ENCODE measurements around the gene FAM83D.

FAM83D gene, protein sequence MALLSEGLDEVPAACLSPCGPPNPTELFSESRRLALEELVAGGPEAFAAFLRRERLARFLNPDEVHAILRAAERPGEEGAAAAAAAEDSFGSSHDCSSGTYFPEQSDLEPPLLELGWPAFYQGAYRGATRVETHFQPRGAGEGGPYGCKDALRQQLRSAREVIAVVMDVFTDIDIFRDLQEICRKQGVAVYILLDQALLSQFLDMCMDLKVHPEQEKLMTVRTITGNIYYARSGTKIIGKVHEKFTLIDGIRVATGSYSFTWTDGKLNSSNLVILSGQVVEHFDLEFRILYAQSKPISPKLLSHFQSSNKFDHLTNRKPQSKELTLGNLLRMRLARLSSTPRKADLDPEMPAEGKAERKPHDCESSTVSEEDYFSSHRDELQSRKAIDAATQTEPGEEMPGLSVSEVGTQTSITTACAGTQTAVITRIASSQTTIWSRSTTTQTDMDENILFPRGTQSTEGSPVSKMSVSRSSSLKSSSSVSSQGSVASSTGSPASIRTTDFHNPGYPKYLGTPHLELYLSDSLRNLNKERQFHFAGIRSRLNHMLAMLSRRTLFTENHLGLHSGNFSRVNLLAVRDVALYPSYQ

DNA sequence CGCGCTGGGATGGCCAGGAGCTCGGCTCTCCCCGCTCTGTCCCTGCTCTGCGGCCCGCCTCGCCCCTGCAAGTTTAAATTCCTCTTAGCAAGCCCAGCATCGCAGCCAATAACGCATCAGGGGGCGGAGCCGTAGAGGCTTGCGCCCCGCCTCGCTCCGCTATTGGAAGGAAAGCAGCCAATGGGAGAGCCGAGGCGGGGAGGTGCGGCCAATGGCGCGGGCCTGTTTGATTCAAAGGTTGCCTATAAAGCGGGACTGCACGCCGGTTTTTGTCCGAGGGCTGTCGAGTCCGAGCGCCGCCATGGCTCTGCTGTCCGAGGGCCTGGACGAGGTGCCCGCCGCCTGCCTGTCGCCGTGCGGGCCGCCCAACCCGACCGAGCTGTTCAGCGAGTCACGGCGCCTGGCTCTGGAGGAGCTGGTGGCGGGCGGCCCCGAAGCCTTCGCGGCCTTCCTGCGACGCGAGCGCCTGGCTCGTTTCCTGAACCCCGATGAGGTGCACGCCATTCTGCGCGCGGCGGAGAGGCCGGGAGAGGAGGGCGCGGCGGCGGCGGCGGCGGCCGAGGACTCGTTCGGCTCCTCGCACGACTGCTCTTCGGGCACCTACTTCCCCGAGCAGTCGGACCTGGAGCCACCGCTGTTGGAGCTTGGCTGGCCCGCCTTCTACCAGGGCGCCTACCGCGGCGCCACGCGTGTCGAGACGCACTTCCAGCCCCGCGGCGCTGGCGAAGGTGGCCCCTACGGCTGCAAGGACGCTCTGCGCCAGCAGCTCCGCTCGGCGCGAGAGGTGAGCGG is at the start of gene FAM83D:
Gene FAM83D (plus strand): TSS at position 276 of the 792 bp plus-strand sequence. CDS start 26 bp downstream, at position 302.
- Mint-ChIP-seq H3K27ac (peak within 1 kb of the TSS; percentile 64), H3K9me3 (no peaks in the 10 kb centered on the region), H3K4me3 (peak within 1 kb of the TSS; percentile 87), H3K36me3 (ENCODE audit: low read depth) (peaks cover 4% of the 10 kb centered on the region), H3K27me3 (ENCODE audit: low read depth) (no peaks in the 10 kb centered on the region), H3K4me1 (ENCODE audit: low read depth) (peaks cover 26% of the 10 kb centered on the region)

DNA sequence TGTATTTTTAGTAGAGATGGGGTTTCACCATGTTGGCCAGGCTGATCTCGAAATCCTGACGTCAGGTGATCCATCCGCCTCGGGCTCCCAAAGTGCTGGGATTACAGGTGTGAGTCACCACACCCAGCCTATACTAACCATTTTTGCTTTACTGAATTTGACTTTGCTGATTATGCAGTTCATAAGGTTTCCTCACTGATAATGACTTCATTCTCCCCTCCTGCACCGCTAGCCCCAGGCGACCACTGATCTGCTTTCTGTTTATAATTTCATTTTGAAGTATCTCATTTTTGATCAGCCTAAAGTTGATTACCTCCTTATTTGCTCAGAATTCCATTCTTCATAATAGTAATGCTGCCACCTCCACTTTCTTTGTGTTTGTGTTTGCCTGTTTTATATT is 48.7 kb upstream of the FAM83D start:
- H3K9me3 Mint-ChIP-seq = no peaks in the 10 kb centered on the region
- H3K27ac Mint-ChIP-seq = peak overlapping the region; percentile 57
- peaks cover 34% of the 10 kb centered on the region for H3K36me3 Mint-ChIP-seq (ENCODE audit: low read depth)

DNA sequence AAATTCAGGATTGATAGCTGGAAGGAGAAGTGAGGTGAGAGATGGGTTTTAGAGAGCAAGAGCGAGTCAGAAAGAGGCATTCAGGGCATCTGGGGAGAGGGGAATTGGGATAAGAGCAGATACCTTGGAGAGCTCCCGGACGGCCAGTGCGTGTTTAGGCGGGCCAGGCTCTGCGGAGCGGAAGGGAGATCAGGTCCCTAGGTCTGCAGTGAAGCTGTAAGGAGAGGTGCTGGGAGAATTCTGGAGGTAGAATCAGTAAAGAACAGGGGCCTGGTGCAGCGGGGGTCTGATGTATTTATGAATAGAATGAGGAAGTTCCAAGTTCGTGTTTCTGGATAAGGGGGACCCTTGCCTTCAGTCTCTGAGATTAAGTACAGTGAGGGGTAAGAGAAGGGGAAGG is 47.4 kb upstream of the FAM83D start:
- peak overlapping the region; percentile 42 for H3K27ac Mint-ChIP-seq
- H3K36me3 Mint-ChIP-seq (ENCODE audit: low read depth) = peaks cover 35% of the 10 kb centered on the region
- H3K4me1 Mint-ChIP-seq (ENCODE audit: low read depth) = peaks cover 73% of the 10 kb centered on the region
- no peaks in the 10 kb centered on the region for H3K27me3 Mint-ChIP-seq (ENCODE audit: low read depth)
- H3K9me3 Mint-ChIP-seq = no peaks in the 10 kb centered on the region
- H3K4me3 Mint-ChIP-seq = no peak overlapping the region

More for the DNA sequence above, 48.7 kb upstream of the FAM83D start:
- Mint-ChIP-seq H3K4me3 (peak overlapping the region; percentile 49), H3K4me1 (ENCODE audit: low read depth) (peaks cover 78% of the 10 kb centered on the region), H3K27me3 (ENCODE audit: low read depth) (no peaks in the 10 kb centered on the region)

DNA sequence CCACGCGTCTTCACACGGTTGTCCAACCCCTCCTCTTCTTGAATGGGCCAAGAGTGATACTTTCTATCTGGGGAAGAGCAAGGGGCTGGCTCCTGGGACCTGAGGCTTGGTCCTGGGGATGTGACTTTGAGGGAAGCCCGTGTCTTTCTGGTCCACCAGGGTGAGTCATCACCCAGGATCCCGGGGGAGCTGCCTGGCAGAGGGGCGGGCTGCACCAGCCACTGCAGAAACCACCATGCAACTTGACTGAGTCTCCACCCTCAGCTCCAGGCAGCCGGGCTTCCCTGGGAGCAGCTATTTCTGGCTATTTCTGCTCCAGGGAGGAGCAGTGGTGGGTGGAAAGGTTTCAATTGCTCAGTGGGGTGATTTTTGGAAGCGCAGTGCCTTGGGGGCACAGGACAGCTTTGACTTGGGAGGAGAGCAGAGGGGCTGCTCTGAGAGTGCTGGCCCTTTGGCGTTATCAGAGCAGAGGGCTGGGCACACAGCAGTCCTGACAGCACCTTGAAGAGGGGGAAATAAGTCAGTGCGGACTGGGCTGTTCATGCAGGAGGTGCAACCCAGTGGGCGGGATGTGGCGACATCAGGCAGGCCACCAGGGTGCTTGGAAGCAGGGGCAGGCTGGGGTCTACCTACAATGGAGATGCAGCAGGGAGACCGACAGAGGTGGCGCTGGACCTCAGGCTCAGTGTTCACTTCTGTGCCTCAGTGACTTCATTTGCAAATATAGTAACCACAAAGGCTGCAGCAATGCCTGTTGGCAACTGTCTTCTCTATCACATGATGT is 45.1 kb upstream of the FAM83D start:
- Mint-ChIP-seq H3K27me3 (ENCODE audit: low read depth) (no peaks in the 10 kb centered on the region), H3K4me3 (no peak overlapping the region), H3K27ac (peak overlapping the region; percentile 34), H3K4me1 (ENCODE audit: low read depth) (peaks cover 52% of the 10 kb centered on the region), H3K36me3 (ENCODE audit: low read depth) (peaks cover 31% of the 10 kb centered on the region), H3K9me3 (no peaks in the 10 kb centered on the region)

DNA sequence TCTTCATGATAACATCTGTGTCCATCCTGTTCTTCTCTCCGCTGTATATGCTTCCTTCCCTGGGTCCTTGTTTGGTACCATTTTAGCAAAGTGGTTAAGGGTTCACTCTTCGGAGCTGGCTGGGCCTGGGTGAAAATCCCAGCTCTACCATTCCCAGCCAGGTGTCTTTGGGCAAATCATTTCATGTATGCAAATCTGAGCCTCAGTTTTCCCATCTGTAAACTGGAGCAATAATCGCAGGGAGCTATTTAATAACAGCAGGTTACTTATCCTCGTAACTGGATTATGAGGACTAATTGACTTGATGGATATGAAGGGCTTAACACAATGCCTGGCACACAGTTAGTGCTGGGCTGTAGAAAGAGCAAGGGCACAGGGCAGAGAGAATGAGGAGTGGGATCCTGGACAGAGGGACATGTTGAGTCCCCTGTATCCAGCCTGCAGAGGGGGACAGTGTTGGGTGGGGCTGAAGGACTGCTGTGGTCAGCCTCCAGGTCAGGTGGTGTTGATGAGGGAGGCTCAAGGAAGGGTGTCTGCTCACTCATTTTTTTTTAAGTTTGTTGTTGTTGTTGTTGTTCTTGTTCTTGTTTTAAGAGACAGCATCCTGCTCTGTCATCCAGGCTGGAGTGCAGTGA is 44.3 kb upstream of the FAM83D start:
- Mint-ChIP-seq H3K4me3 (no peak overlapping the region), H3K27ac (peak overlapping the region; percentile 33), H3K4me1 (ENCODE audit: low read depth) (peaks cover 55% of the 10 kb centered on the region), H3K36me3 (ENCODE audit: low read depth) (peaks cover 34% of the 10 kb centered on the region), H3K9me3 (no peaks in the 10 kb centered on the region), H3K27me3 (ENCODE audit: low read depth) (no peaks in the 10 kb centered on the region)

DNA sequence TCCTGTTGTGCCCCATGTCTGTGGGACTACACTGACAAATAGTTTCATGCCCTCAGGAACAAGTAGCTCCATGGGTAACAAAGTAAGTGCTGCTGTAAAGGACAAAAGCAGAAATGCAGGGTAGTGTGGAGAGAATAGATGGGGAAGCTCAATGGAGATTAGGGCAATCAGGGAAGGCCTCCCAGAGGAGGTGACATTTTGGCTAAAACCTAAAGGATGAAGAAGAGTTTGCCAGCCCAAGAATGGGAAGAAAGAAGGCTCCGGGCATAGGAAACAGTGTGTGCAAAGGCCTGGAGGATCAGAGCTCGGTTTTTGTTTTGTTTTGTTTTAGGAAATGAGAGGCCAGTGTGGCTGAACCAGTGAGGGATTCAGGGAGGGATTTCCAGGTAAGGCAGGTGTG is 43.6 kb upstream of the FAM83D start:
- H3K4me1 Mint-ChIP-seq (ENCODE audit: low read depth) = peaks cover 55% of the 10 kb centered on the region
- peak overlapping the region; percentile 81 for H3K27ac Mint-ChIP-seq
- no peak overlapping the region for H3K4me3 Mint-ChIP-seq

DNA sequence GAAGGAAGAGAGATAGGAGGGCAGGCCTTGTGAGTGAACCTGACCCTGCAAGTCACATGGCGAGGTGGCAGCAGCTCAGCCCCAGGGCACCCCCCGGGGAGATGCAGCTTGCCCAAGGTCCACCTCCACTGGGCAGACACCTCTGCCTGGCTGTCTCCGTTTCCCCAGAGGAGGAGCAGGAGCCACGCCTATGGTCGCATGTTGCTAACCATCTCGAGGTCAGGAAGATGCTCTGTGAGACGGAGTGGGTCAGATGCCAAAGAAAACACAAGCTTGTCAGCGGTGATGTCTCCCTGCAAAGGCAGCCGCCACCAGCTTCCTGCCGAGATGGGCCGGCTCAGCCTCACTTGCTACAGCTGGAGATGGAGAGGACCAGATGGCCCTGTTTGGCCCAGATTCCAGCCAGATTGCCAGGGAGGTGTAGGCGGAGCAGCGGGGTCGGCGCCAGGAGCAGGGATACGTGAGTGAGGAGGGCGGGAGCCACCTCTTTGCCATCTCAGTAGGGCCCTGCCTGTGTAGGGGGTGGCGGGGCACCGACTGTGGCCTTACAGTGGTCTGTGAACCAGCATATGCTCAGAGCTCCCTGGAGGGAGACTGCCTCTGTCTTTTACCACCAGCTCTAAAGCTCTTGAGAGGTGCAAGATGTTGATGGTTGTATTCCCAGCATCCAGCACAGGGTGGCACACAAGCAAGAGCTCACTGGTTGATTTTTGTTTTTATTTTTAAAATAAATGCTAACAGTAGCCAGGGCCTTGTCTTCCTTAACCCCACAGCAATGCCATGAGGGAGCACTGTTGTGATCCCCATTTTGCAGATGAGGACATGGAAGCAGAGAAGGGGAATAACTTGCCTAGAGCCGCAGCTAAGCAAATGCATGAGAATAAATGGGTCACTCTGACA is 42.9 kb upstream of the FAM83D start:
- peaks cover 32% of the 10 kb centered on the region for H3K36me3 Mint-ChIP-seq (ENCODE audit: low read depth)
- no peak overlapping the region for H3K4me3 Mint-ChIP-seq
- no peaks in the 10 kb centered on the region for H3K27me3 Mint-ChIP-seq (ENCODE audit: low read depth)
- H3K9me3 Mint-ChIP-seq = no peaks in the 10 kb centered on the region
- peaks cover 49% of the 10 kb centered on the region for H3K4me1 Mint-ChIP-seq (ENCODE audit: low read depth)
- H3K27ac Mint-ChIP-seq = peak overlapping the region; percentile 81

More for the DNA sequence above, 43.6 kb upstream of the FAM83D start:
- H3K9me3 Mint-ChIP-seq = no peaks in the 10 kb centered on the region
- H3K27me3 Mint-ChIP-seq (ENCODE audit: low read depth) = no peaks in the 10 kb centered on the region
- peaks cover 35% of the 10 kb centered on the region for H3K36me3 Mint-ChIP-seq (ENCODE audit: low read depth)

DNA sequence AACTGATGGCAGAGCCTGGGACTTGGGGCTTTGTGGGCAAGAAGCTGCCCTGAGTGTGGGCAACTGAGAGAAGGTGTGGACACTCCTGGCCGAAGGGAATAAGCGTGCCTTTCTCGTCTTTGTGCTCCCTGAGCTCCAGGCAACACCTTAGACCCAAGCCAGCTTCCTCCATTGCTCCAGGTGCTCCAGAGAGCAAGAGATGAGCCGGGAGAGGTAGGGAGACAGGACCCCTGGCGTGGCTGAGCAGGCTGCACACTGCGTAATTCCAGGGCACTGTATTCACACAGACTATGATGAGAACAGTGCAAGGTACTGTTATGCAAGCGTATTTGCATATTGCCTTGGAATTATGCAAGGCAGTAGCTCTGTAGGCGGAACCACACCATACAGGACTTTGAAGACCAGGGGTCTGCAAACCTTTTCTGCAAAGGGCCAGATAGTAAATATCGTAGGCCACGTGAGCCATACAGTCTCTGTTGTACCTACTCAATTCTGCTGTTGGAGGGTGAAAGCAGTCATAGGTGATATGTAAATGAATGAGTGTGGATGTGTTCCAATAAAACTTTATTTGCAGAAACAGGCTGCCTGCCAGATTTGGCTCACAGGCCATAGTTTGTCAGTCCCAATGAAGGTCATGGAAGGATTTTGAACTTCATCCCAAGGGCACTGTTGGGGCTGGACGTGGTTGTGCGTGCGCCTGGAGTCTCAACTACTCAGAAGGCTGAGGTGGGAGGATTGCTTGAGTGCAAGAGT is 42.1 kb upstream of the FAM83D start:
- Mint-ChIP-seq H3K9me3 (no peaks in the 10 kb centered on the region), H3K27me3 (ENCODE audit: low read depth) (no peaks in the 10 kb centered on the region), H3K4me1 (ENCODE audit: low read depth) (peaks cover 43% of the 10 kb centered on the region), H3K27ac (peak overlapping the region; percentile 45), H3K36me3 (ENCODE audit: low read depth) (peaks cover 25% of the 10 kb centered on the region), H3K4me3 (no peak overlapping the region)

DNA sequence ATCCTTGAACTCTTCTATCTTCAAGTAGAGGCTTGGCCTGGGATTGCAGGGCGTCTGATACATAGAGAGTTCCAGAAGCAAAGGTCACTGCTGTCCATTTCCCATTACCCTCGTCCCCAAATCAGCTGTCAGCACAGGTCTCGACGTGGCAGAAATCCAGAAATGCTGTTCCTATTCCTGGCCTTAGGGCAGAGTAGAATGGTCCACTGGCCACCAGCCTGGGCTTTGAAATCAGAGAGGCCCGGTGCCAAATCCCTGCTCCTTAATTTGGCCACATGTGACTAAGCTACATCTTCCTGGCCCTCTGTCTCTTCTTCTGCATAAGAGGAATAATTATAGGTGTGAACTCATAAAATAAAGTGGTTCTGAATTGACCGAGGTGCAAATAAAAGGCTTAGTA is 40.9 kb upstream of the FAM83D start:
- Mint-ChIP-seq H3K36me3 (ENCODE audit: low read depth) (peaks cover 23% of the 10 kb centered on the region), H3K27me3 (ENCODE audit: low read depth) (no peaks in the 10 kb centered on the region), H3K27ac (no peak overlapping the region), H3K9me3 (no peaks in the 10 kb centered on the region), H3K4me3 (no peak overlapping the region), H3K4me1 (ENCODE audit: low read depth) (peaks cover 39% of the 10 kb centered on the region)

DNA sequence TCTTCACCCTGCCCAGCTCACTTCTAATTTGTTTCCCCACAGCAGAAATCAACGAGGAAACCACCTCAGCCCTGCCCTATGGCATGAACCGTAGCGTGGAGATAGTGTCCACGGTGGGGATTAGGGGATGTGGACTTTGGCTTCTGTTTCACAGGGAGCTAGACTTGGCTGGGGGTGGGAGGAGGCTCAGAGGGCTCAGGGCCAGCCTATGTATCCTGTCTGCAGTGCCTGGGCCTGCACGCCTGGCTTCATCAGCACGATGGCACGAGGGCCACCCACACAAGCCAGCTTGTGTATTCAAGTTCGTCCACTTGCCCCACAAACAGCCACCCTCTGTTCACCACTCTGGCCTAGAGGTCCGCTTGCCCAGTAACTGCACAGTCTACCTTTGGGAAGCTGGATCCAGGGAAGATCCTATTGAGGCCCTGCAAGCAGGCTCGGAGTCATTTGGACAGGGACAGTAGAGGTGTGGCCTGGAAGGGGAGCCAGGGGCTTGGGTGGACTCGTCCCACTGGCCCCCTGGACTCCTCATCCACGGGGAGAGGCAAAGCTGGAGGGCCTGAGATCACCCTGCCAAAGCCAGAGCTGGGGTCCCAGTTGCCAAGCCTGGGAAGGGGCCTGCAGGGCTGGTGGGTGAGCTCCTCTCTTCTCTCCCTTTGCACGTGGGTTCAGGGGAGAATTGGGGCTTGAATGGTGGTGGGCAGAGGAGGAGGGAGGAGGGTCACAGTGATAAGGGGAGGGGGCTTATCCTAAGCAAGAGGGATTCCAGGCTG is 38.0 kb upstream of the FAM83D start:
- Mint-ChIP-seq H3K9me3 (no peaks in the 10 kb centered on the region), H3K27me3 (ENCODE audit: low read depth) (no peaks in the 10 kb centered on the region), H3K4me1 (ENCODE audit: low read depth) (peaks cover 27% of the 10 kb centered on the region), H3K27ac (no peak overlapping the region), H3K4me3 (no peak overlapping the region), H3K36me3 (ENCODE audit: low read depth) (peaks cover 15% of the 10 kb centered on the region)

DNA sequence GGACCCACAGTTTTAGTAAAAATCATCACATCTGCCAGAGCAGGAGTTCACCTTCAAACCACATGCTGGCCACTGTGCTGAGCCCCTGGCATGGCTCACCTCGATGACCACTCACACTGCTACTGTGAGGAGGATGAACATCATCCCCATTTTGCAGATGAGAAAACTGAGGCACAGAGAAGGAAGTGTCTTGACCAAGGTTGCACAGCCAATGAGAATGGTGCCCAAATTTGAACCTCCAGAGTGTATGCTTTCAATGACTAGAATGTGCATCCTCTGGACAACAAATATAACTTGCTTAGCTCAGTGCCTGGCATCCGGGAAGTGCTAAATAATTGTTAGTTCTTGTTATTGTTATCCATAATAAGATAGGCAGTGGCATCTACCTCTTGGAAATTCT is 37.2 kb upstream of the FAM83D start:
- no peaks in the 10 kb centered on the region for H3K27me3 Mint-ChIP-seq (ENCODE audit: low read depth)
- H3K4me1 Mint-ChIP-seq (ENCODE audit: low read depth) = peaks cover 32% of the 10 kb centered on the region
- H3K36me3 Mint-ChIP-seq (ENCODE audit: low read depth) = peaks cover 19% of the 10 kb centered on the region
- H3K9me3 Mint-ChIP-seq = no peaks in the 10 kb centered on the region
- H3K4me3 Mint-ChIP-seq = no peak overlapping the region
- peak overlapping the region; percentile 45 for H3K27ac Mint-ChIP-seq
